AG04450 (cell line): Measurements from ENCODE around the gene TMEM151B. TPM values are rescaled to one million over a fixed set of nuclear protein-coding genes. Genes with fewer than 3 reads are reported as not detected.

Experiments
- CTCF ChIA-PET: fragments of 300-600, 350-600 bp; formaldehyde crosslinking; extraction: SDS; loops from one replicate; lab custom pipeline; 2022; ENCODE audit warnings: antibody characterized with exemption, inconsistent platforms; lab: Charles Lee
- POLR2A ChIA-PET: fragments of 350-600 bp; formaldehyde crosslinking; extraction: SDS; loops from one replicate; lab custom pipeline; 2021; ENCODE audit warnings: antibody characterized with exemption, inconsistent platforms; lab: Yijun Ruan, JAX
- DNase-seq: peaks from one replicate; pipeline ENCODE4 v3.0.0-alpha.2; 2011; ENCODE audit warnings: low read depth, low spot score
- H3K27ac ChIP-seq: one replicate; pipeline ENCODE4 v1.5.1; 2012; ENCODE audit warnings: low read depth, low read length, control low read depth
- H3K27me3 ChIP-seq: one replicate; pipeline ENCODE4 v1.6.0; 2012; ENCODE audit warnings: low read length; ENCODE audit not compliant: control insufficient read depth, insufficient read depth
- H3K4me3 ChIP-seq: 2 replicates; pipeline ENCODE4 v1.5.1; 2011; ENCODE audit warnings: mild to moderate bottlenecking, low read depth, low read length, control low read depth
- H3K9me3 ChIP-seq: 2 replicates; pipeline ENCODE4 v1.5.1; 2012; ENCODE audit warnings: low read length; ENCODE audit not compliant: control insufficient read depth, insufficient read depth
- CTCF ChIP-seq: IDR thresholded peaks from 2 replicates; pipeline ENCODE4 v1.5.1; 2011; ENCODE audit warnings: low read depth, low read length, control low read depth, inconsistent platforms
- polyA plus RNA-seq: library from polyadenylated mRNA; depleted of rRNA; stranded (reverse); fragments of >200 nt; gene quantifications from 2 replicates; pipeline ENCODE4 v1.2.3, GENCODE V29; 2011

The TMEM151B gene
- polyA plus RNA-seq, 1 experiment = not detected

DNA sequence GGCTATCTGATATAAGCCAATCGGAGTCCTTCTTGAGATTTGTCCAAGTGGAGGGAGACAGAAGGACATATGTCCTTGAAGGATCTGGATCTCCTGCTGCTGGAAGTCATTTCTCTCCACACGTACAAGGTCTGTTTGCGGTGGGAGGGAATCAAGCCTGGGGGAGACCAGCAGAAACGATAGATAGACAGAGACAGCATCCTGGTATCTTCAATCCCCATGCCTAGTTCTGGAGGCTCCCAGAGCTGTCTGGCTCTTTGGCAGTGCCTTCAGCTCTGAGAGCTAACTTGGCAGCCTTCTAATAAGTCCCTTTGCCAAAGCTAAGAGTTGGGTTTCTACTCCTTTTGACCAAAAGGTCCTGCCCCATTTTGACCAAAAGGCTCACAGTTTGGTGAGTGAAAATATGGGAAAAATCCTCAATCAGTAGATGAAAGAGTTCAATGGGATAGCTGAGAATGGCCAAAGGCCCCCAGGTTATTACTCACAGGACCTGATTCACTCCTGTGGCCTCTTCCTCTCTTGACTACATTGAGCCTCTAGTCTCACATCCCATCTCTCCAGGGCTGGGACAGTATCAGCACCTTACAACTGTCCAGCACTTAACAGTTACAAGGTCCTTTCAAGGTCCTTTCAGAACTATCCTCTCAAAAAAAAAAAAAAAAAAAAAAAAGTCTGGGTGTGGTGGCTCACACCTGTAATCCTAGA is 22.6 kb downstream of the TMEM151B start:
- no peak for DNase-seq
- Histone ChIP-seq H3K9me3 (no peaks in the 10 kb centered on the region; the same call in 1 of the 2 replicates), H3K27ac (no peak overlapping the region), H3K4me3 (no peak overlapping the region), H3K27me3 (peaks cover 69% of the 10 kb centered on the region)
- TF ChIP-seq CTCF = no peak
- ChIA-PET CTCF (interaction anchor here (1.0 to 2.4 kb wide), 2 partner anchors 20 to 46 kb away, joined by 4 to 8 read pairs; partner anchors contain the start of gene AARS2), POLR2A (no interaction called here)

DNA sequence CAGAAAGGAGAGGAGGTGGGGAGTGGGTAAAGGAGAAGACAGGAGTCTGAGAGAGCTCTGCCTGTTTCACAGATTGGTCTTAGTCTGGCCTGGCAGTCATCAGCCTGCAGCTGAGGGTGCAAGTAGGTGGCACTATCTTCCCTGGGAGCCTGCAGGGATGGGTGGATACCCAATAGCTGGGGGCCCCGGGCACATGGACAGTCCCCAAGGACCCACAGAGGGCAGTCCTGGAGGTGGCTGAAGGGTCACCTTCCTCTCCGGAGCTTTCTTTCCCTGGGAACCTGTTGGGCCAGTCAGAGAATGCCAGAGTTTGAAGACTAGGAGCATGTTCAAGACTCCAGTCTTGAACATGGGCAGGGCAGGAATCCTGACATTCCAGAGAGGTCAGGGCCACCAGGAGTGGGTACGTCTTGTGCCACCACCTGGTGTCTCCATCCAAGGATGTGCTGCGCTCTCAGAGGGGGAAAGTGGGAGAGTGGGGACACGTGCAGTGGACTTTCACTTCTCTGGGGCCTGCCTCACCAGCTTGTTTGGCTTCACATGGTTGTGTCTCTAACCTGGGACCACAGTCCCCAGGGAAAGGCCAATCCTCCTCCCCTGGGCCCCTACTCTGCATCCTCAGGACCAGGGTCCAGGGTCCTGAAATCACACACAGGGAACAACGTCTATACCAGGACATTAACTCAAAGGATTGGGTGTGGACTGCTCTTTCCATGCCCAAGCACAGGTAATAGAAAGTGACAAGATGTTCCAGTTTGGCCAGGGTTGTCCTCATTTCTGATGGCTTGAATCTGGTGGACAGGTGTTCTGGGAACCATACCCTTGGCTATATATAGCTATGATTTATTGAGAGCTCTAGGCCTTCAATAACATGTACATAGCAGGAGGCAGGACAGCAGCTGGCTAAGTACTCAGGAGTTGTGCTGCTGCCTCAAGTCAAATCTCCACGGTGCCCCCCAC is 24.9 kb downstream of the TMEM151B start:
- no peak for DNase-seq
- Histone ChIP-seq H3K9me3 (no peaks in the 10 kb centered on the region; the same call in 1 of the 2 replicates), H3K27me3 (peaks cover 62% of the 10 kb centered on the region), H3K4me3 (no peak overlapping the region), H3K27ac (no peak overlapping the region)
- TF ChIP-seq CTCF = no peak
- ChIA-PET CTCF (interaction anchor here (0.6 to 1.9 kb wide), 8 partner anchors 8 to 1487 kb away, joined by 3 to 12 read pairs (median 3); partner anchors contain the start of genes AARS2 and SLC35B2), POLR2A (interaction anchor here (0.6 to 1.6 kb wide), 4 partner anchors 10 to 669 kb away, joined by 3 to 8 read pairs (median 4); no protein-coding TSS in a partner anchor)

- Histone ChIP-seq H3K9me3 (no peaks in the 10 kb centered on the region; the same call in 1 of the 2 replicates), H3K27me3 (peaks cover 41% of the 10 kb centered on the region), H3K4me3 (peak overlapping the region; percentile 50), H3K27ac (no peak overlapping the region)
- no peak for DNase-seq
- POLR2A ChIA-PET = interaction anchor here (1.0 to 1.6 kb wide), 3 partner anchors 8 to 73 kb away, joined by 3 to 5 read pairs (median 3); no protein-coding TSS in a partner anchor
- CTCF ChIA-PET = interaction anchor here (1.3 to 1.5 kb wide), 2 partner anchors 16 to 17 kb away, joined by 4 to 8 read pairs; partner anchors contain the start of gene AARS2
- TF ChIP-seq CTCF = no peak
These were observed 27.1 kb downstream of the TMEM151B start for GRCh38 chr6:44297063-44298038.

GRCh38 chr6:44298055-44298803 is 28.0 kb downstream of the TMEM151B start:
- TF ChIP-seq CTCF = no peak
- Histone ChIP-seq H3K27ac (no peak overlapping the region), H3K27me3 (peaks cover 35% of the 10 kb centered on the region), H3K9me3 (no peaks in the 10 kb centered on the region; the same call in 1 of the 2 replicates), H3K4me3 (no peak overlapping the region)
- CTCF ChIA-PET = interaction anchor here (1.3 to 1.5 kb wide), 2 partner anchors 15 to 16 kb away, joined by 4 to 8 read pairs; partner anchors contain the start of gene AARS2
- no peak for DNase-seq
- POLR2A ChIA-PET = interaction anchor here (1.4 kb wide), 1 partner anchor 11 kb away, joined by 3 read pairs; no protein-coding TSS in a partner anchor
